NCI-H2227 (cell line): Measurements from ENCODE around the gene MAP2.
"Not testable (repeated sequence)": the region's sequence is repeated elsewhere in the genome, so short reads cannot be mapped to it uniquely, and the experiment has no call there.

Experiments
- DNase-seq: peaks from one replicate; lab custom pipeline; 2025; ENCODE audit not compliant: unreplicated experiment; lab: John Stamatoyannopoulos, UW

MAP2 gene

DNA sequence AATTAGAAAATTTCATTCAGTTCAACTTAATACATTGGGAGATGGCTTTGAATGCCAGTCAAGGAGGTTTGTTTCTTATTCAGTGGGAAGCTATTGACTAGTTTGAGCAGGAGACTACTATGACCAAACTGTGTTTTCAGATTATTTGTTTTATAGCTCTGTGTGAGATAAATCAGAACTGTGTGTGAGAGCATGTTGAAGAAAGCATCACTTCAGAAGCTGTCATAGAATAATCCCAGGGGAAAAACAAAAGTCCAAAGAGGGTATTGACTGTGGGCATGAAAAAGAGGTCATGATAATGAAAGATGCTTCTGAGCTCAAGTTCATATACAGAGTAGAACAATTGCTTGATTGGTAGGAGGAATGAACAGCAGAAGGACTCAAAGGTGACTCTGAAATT lies 160.6 kb downstream of the MAP2 start:
- DNase-seq = no peak

DNA sequence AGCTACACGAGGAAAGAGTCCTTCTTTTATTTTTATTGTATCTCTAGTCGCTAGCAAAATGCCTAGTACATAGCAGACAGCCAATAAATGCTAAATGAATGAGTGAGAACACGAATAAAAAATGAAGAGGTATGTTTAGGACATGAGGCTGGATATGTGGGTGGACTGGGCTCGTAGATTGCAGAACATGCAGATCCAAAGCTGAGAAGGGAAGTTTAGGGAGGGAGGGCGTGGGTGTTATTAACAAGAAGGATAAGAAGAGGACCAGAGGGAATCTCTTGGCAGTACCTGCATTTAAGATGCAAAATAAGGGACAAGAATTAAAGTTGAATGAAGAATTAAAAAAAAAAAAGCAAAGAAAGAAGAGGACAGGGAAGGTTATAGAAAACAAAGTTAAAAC lies 161.1 kb downstream of the MAP2 start:
- DNase-seq = no peak

GRCh38 chr2:209591021-209591420 lies 167.2 kb downstream of the MAP2 start:
- DNase-seq = peak; percentile 28

GRCh38 chr2:209592106-209592505 lies 168.3 kb downstream of the MAP2 start:
- peak; percentile 31 for DNase-seq

DNA sequence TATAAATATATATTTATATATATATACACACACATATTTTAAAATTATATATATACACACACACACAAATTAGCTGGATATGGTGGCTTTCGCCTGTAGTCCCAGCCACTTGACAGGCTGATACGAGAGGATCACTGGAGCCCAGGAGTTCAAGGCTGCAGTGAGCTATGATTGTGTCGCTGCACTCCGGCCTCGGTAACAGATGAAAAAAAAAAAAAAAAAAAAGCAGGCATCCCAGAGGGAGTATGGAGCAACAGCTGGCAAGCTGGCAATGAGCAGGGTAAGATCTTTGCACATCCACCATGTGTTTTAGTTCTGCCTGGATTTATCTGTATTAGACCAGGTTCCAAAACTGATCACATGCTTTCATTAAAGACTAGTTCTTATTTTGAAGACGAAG lies 170.1 kb downstream of the MAP2 start:
- DNase-seq = peak; percentile 26

DNA sequence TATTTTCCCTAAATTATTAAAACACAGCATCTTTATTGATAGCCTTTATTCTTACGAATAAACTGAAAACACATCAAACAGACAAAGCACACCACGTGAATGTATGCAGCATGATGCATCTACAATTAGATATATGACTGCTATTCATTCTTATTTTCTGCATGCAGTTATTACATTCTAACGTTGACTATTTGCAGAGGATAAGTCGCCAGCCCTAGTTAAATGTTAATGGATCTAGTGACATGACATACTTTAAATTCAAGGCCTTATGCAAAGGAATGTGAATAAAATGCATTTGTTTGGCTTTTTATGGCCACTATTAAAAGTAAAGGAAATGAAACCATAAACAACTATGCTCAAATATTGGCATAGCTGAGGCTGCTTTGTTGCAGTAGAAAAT lies 172.4 kb downstream of the MAP2 start:
- no peak for DNase-seq

- DNase-seq = not testable (repeated sequence)
Observed at GRCh38 chr2:209598227-209598626, 174.4 kb downstream of the MAP2 start.

DNA sequence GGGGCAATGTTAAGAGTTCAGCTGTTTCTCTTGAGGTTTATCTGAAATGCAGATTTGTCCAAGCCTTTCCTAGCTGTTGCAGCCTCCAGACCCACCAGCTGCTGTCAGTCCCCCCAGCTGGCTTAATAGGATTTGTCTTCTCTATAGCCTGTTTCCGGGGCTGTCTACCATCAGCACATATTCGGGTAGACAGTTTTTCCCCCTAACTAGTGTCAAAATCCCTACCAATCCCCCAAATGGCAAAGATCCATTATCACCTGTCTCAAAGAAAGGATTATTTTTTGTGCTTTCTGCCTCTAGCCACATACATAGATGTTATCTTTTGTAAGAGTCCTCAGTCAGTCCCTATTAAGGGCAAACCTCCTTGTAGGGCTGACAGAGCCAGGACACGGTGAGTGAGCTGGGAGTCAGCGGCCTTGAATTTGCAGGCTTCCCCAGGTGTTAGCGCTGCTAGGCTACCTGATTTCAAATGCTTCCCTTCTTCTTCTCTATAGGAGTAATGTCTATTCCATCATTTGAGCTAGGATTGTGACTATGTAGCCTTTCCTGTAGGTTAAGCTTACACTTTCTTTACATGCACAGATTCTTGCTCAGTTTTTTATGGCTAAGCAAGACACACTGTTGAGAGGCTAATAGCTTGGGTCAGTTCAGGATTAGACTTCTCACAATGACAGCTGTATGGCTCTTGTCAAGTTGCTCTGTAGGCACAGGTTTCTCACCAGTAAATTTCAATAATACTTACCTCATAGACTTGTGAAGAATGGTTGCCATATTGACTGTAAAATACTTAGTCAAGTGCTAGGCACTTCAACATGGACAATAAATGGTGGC lies 176.7 kb downstream of the MAP2 start:
- DNase-seq = peak; percentile 93

DNA sequence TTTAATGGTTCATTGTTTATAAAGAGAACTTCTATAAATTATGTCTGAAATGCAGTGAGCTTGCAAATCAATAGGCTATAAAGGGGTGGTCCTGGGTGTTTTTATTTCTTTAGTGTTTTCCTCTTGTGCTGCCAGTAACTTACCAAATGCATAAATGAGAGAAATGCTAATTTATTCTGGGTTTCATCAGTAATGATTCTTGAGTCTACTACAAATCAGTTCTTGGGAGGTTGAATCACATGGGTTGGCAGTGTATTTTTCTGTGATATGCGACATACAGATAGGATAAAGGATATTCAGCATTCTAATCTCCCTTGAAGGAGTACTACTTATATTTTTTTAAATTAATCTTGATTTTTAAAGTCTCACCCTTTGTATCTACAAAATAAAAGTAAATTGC lies 177.7 kb downstream of the MAP2 start:
- DNase-seq = no peak

DNA sequence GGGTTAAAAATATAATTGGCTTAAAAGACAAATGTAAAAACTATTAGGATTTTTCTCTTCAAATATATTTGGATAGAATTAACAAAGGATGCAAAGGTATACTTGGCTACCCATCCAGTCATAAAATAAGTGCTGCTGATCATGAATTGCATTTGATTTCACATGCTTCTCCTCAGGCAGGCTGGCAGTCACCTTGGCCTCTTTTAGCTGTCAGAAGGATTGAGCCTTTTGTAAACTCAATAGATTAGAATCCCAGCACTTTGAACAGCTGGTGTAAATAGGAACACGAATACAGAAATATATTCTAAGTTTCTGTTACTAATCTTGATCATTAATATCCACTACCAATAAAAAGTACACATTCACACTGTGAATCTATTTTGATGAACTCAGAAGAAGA lies 178.4 kb downstream of the MAP2 start:
- no peak for DNase-seq

DNA sequence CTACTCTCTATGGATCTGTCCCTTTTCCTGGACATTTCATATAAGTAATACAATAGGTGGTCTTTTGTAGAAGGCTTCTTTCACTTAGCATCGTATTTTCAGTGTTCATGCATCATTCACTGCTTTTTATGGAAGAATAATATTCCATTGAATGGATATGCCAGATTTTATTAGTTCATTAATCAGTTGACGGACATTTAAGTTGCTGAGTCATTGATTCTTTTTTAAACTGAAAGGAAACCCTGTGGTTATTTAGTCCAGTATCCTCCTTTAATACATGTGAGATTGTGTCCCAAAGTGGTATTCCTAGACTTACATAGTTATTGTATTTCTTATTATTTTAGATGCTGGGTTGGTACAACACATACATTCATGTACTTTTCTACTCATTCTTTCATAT lies 185.7 kb downstream of the MAP2 start:
- DNase-seq = no peak

- no peak for DNase-seq
Observed at GRCh38 chr2:209610631-209611030, 186.8 kb downstream of the MAP2 start.

DNA sequence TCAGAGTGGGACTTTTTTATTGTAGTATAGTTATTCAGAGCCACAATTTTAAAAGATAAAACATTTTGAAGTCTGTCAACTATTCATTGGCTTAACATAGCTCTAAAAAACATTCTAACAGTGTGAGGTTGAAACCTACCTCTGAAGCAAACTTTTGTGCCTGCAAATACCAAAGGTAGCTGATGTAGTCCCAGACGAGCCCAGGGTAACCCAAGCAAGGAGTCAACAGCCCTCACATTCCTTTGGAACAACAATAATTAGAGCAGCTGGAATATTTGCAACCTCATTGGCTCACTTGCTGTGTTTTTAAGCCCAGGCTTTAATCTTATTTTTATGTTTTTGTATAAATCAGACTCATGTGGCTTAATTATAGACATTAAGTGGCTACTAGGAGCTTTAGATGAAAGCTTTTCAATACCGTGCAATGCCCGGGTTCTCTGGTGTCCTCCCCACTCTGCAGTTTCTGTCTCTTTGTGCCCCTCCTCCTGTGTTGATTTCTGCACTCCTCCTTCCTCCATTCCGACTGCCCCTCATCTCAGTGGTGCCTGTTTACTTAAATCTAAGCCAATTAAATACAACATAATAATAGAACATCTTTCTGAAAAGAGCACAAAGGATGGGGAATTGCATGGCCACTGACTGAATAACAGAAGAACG lies 189.9 kb downstream of the MAP2 start:
- peak; percentile 86 for DNase-seq

DNA sequence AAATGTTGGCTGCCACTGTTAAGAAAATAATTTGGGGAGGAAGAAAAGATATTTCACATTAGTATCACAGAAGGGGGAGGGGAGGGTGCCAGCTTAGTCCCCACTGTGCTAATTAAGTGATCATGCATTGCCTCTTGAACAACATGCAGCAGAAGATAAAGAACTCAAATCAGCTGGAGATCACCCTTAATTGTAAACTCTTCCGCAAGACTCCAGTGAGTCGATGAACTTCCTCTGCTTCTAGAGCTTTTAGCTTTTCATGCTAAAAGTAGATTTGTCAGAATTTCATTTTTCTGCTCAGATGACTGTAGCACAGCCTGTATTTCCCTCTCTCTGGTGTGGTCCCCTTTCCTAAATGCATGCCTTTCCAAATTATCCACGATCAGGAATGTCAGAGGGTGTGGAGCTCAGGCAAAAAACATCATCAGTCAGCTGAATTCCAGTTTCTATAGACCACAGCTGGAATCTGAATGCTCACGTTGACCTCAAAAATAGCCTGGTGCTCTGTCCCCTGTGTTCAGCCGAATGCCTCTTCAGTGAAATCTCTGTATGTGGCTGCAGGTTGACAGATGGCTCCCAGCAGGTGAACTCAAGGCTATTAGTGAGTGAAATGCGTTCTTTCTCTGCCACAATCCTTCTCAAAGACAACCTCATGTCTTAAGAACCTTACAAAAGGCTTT lies 191.0 kb downstream of the MAP2 start:
- DNase-seq = peak; percentile 94

GRCh38 chr2:209619782-209620181 lies 195.9 kb downstream of the MAP2 start:
- DNase-seq = no peak

- no peak for DNase-seq
Observed at GRCh38 chr2:209624192-209624938, 200.5 kb downstream of the MAP2 start.

DNA sequence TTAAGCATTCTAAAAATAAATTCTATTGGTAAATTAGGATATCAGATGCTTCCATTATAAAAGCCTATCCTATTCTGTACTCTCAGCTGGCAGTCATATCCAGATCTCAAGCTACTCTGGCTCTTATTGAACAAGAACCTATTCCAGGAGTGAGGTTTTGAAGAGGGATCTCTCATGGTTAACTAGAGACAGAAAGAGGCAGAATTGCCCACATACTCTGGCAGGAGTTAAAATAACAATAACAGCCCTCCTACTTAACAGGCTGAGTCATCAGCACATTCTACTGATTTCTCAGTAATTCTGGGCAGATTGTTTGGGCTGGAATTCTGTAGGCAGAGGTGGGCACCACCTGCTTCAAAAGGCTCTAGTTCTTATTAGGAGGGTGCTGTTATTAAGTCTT lies 205.8 kb downstream of the MAP2 start:
- peak; percentile 38 for DNase-seq

DNA sequence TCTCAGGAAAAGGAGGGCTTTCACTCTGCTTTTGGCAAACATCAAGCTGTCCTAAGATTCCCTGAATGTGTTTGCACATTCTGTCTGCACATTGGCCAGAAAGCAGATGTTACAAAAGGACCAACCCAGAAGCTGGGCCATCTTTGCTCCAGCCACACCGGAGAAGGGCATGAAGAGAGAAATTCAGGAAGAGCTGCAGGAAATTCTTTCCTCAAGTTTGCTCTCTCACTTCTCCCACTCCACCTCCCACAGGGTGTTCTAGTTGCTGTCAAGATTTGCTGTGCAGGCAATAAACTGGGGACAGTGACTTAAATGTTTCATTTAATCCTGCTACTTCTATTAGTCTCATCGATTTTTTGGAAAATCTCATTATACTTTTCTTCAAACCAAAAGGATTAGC lies 210.1 kb downstream of the MAP2 start:
- DNase-seq = no peak

GRCh38 chr2:209636076-209636475 lies 212.2 kb downstream of the MAP2 start:
- DNase-seq = no peak

DNA sequence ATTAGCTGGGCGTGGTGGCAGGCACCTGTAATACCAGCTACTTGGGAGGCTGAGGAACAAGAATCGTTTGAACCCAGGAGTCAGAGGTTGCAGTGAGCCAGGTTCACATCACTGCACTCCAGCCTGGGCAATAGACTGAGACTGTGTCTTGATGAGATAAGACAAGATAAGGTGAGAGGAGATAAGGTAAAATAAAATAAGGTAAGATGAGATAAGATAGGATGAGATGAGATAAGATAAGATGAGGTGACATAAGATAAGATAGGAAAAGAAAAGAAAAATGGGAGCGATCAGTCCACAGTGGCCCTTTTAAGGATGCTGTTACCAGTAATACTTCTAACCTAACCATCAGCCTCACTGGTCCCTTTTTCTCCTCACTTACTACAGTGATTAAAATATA lies 213.4 kb downstream of the MAP2 start:
- no peak for DNase-seq

DNA sequence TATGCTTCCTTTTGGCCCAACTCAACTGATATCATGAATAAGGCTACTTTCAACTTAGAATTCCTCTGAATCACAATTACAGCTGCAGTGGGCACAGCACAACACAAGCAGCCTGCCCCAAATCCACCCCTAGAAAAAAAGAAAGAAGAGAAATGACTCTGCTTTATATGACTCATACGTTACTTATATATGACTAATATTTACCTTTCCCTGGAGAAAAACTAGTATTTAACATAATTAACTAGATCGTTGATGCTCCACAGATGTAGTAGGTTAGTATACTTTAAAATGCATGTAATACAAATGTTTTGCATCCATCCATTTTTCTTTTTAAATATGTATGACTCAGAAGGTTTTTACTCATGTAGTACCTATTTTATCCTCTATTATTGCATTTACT lies 214.5 kb downstream of the MAP2 start:
- no peak for DNase-seq
